MM.1S (cell line): Measurements from ENCODE around the gene UBE3B.

Experiments
- DNase-seq: peaks from one replicate; pipeline ENCODE4 v3.0.0-alpha.2; 2015
- H2AFZ ChIP-seq: fragments of 300-600 bp; sonication (generic); 2 replicates; pipeline ENCODE4 v1.6.0; 2016; ENCODE audit warnings: antibody characterized with exemption, low read length
- H3F3A ChIP-seq: fragments of 300-600 bp; sonication (generic); 2 replicates; pipeline ENCODE4 v1.6.1; 2016; ENCODE audit warnings: mild to moderate bottlenecking, antibody characterized with exemption, low read length, moderate library complexity, mixed read lengths; ENCODE audit not compliant: insufficient read depth
- H3K27ac ChIP-seq: fragments of 300-600 bp; sonication (generic); 2 replicates; pipeline ENCODE4 v1.5.1; 2016; ENCODE audit warnings: mild to moderate bottlenecking, low read length
- H3K27me3 ChIP-seq: fragments of 300-600 bp; sonication (generic); replicated peaks from 2 replicates; pipeline ENCODE4 v1.6.0; 2016; ENCODE audit warnings: low read length; ENCODE audit not compliant: insufficient read depth
- H3K36me3 ChIP-seq: fragments of 300-600 bp; sonication (generic); replicated peaks from 2 replicates; pipeline ENCODE4 v1.6.1; 2016; ENCODE audit warnings: mild to moderate bottlenecking, low read length, mixed read lengths; ENCODE audit not compliant: insufficient read depth
- H3K4me1 ChIP-seq: fragments of 300-600 bp; sonication (generic); 2 replicates; pipeline ENCODE4 v1.6.1; 2016; ENCODE audit warnings: low read length, mixed read lengths
- H3K4me2 ChIP-seq: fragments of 300-600 bp; sonication (generic); 2 replicates; pipeline ENCODE4 v1.6.0; 2016; ENCODE audit warnings: low read depth, low read length
- H3K4me3 ChIP-seq: fragments of 300-600 bp; sonication (generic); 2 replicates; pipeline ENCODE4 v1.5.1; 2016; ENCODE audit warnings: low read length, mixed read lengths
- H3K79me2 ChIP-seq: fragments of 300-600 bp; sonication (generic); 2 replicates; pipeline ENCODE4 v1.6.1; 2016; ENCODE audit warnings: mixed run types, low read length, mixed read lengths
- H3K9ac ChIP-seq: fragments of 300-600 bp; sonication (generic); 2 replicates; pipeline ENCODE4 v1.6.1; 2016; ENCODE audit warnings: low read length, mixed read lengths
- H3K9me2 ChIP-seq: fragments of 300-600 bp; sonication (generic); replicated peaks from 2 replicates; pipeline ENCODE4 v1.6.1; 2016; ENCODE audit warnings: mild to moderate bottlenecking, low read length, mixed read lengths; ENCODE audit not compliant: insufficient read depth
- H3K9me3 ChIP-seq: fragments of 300-600 bp; sonication (generic); replicated peaks from 2 replicates; pipeline ENCODE4 v1.6.1; 2016; ENCODE audit warnings: mild to moderate bottlenecking, low read length, mixed read lengths; ENCODE audit not compliant: insufficient read depth
- H4K20me1 ChIP-seq: fragments of 300-600 bp; sonication (generic); 2 replicates; pipeline ENCODE4 v1.6.1; 2016; ENCODE audit warnings: mild to moderate bottlenecking, low read length, moderate library complexity, mixed read lengths; ENCODE audit not compliant: insufficient read depth
- EZH2 ChIP-seq: fragments of 300-600 bp; sonication (generic); optimal IDR thresholded peaks from 2 replicates; pipeline ENCODE3; 2017; ENCODE audit warnings: low read depth, mild to moderate bottlenecking, antibody characterized with exemption, low read length, mixed read lengths
- EZH2phosphoT487 ChIP-seq: fragments of 300-600 bp; sonication (generic); IDR thresholded peaks from 2 replicates; pipeline ENCODE4 v1.6.1; 2018; ENCODE audit warnings: antibody characterized with exemption, low read length
- TF ChIP-seq, protein P1 (sequence below): fragments of 300-600 bp; sonication (generic); IDR thresholded peaks from 2 replicates; pipeline ENCODE4 v1.5.1; 2016; ENCODE audit warnings: antibody characterized with exemption, low read length, mixed read lengths

UBE3B gene

DNA sequence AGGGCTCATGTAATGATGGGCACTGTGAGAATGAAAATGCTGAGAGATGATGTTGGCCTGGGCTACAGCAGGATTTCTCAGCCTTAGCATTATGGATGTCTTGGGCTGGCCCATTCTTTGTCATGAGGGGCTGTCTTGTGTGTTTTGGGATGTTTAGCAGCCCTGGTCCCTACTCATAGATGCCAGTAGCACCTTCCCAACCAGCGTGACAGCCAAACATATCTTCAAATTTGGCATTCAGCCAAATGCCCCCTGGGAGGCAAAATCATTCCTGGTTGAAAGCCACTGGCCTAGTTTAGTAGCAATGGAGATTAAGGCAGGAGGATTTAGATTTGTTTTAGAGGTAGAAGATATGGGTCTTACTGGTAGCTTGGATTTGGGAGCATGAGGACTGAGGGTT is 26.6 kb downstream of the UBE3B start:
- Histone ChIP-seq H3K4me1 (no peaks in the 10 kb centered on the region), H3K9me3 (no peaks in the 10 kb centered on the region), H3K79me2 (no peaks in the 10 kb centered on the region), H3F3A (no peaks in the 10 kb centered on the region), H3K36me3 (no peaks in the 10 kb centered on the region), H2AFZ (no peak overlapping the region), H3K9me2 (no peaks in the 10 kb centered on the region), H4K20me1 (no peaks in the 10 kb centered on the region), H3K9ac (no peak overlapping the region), H3K4me3 (no peak overlapping the region), H3K27ac (no peak overlapping the region), H3K4me2 (no peak overlapping the region), H3K27me3 (no peaks in the 10 kb centered on the region)
- TF ChIP-seq, protein P1, sequence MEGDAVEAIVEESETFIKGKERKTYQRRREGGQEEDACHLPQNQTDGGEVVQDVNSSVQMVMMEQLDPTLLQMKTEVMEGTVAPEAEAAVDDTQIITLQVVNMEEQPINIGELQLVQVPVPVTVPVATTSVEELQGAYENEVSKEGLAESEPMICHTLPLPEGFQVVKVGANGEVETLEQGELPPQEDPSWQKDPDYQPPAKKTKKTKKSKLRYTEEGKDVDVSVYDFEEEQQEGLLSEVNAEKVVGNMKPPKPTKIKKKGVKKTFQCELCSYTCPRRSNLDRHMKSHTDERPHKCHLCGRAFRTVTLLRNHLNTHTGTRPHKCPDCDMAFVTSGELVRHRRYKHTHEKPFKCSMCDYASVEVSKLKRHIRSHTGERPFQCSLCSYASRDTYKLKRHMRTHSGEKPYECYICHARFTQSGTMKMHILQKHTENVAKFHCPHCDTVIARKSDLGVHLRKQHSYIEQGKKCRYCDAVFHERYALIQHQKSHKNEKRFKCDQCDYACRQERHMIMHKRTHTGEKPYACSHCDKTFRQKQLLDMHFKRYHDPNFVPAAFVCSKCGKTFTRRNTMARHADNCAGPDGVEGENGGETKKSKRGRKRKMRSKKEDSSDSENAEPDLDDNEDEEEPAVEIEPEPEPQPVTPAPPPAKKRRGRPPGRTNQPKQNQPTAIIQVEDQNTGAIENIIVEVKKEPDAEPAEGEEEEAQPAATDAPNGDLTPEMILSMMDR = no peak
- no peak for TF ChIP-seq EZH2
- no peak for TF ChIP-seq EZH2phosphoT487
- DNase-seq = no peak

- H3K4me2 ChIP-seq = no peak overlapping the region
- DNase-seq = no peak
- no peaks in the 10 kb centered on the region for H3K27me3 ChIP-seq
- no peak overlapping the region for H3K4me3 ChIP-seq
- no peaks in the 10 kb centered on the region for H3K36me3 ChIP-seq
- no peak overlapping the region for H2AFZ ChIP-seq
- H3K4me1 ChIP-seq = no peaks in the 10 kb centered on the region
- H4K20me1 ChIP-seq = no peaks in the 10 kb centered on the region
- TF ChIP-seq EZH2 (no peak), EZH2phosphoT487 (no peak)
- TF ChIP-seq, protein P1 = no peak
- H3K9me3 ChIP-seq = no peaks in the 10 kb centered on the region
- H3K9me2 ChIP-seq = no peaks in the 10 kb centered on the region
- no peaks in the 10 kb centered on the region for H3F3A ChIP-seq
- no peak overlapping the region for H3K9ac ChIP-seq
- no peak overlapping the region for H3K27ac ChIP-seq
- H3K79me2 ChIP-seq = no peaks in the 10 kb centered on the region
Observed at GRCh38 chr12:109510196-109510595, 32.8 kb downstream of the UBE3B start.

GRCh38 chr12:109512608-109513007 is 35.2 kb downstream of the UBE3B start:
- Histone ChIP-seq H3F3A (no peaks in the 10 kb centered on the region), H3K27me3 (no peaks in the 10 kb centered on the region), H3K79me2 (no peaks in the 10 kb centered on the region), H3K4me1 (no peaks in the 10 kb centered on the region), H3K4me2 (no peak overlapping the region), H3K4me3 (no peak overlapping the region), H3K9me3 (no peaks in the 10 kb centered on the region), H4K20me1 (no peaks in the 10 kb centered on the region), H3K9me2 (no peaks in the 10 kb centered on the region), H2AFZ (no peak overlapping the region), H3K27ac (no peak overlapping the region), H3K9ac (no peak overlapping the region), H3K36me3 (no peaks in the 10 kb centered on the region)
- no peak for TF ChIP-seq EZH2phosphoT487
- TF ChIP-seq, protein P1 = no peak
- TF ChIP-seq EZH2 = no peak
- no peak for DNase-seq
